H9 (cell line): ENCODE data around the gene ZNF362. TPM values are rescaled to one million over a fixed set of nuclear protein-coding genes. Genes with fewer than 3 reads are reported as not detected.

ENCODE experiments used
- DNase-seq: peaks from one replicate; pipeline ENCODE4 v3.0.0-alpha.2; 2017
- H2AFZ ChIP-seq: one replicate; pipeline ENCODE4 v1.6.1; 2013; ENCODE audit warnings: mild to moderate bottlenecking, low read length, control low read depth, moderate library complexity
- H2AK5ac ChIP-seq: 2 replicates; pipeline ENCODE4 v1.6.1; 2013; ENCODE audit warnings: low read length, control low read depth, mixed read lengths; ENCODE audit not compliant: insufficient read length
- H2BK120ac ChIP-seq: one replicate; pipeline ENCODE4 v1.6.1; 2013; ENCODE audit warnings: low read depth, mild to moderate bottlenecking, low read length, control low read depth, inconsistent platforms; ENCODE audit not compliant: poor library complexity, severe bottlenecking
- H2BK12ac ChIP-seq: 2 replicates; pipeline ENCODE4 v1.6.1; 2013; ENCODE audit warnings: low read length, control low read depth, mixed read lengths, low read depth; ENCODE audit not compliant: insufficient read length
- H2BK15ac ChIP-seq: 2 replicates; pipeline ENCODE4 v1.6.1; 2013; ENCODE audit warnings: low read depth, low read length, control low read depth
- H2BK20ac ChIP-seq: one replicate; pipeline ENCODE4 v1.6.1; 2013; ENCODE audit warnings: low read depth, mild to moderate bottlenecking, low read length, control low read depth, inconsistent platforms; ENCODE audit not compliant: poor library complexity, severe bottlenecking
- H2BK5ac ChIP-seq: 2 replicates; pipeline ENCODE4 v1.6.1; 2013; ENCODE audit warnings: low read length, control low read depth, mixed read lengths; ENCODE audit not compliant: insufficient read length
- H3K14ac ChIP-seq: 2 replicates; pipeline ENCODE4 v1.6.1; 2013; ENCODE audit warnings: low read length, control low read depth; ENCODE audit not compliant: insufficient read depth
- H3K18ac ChIP-seq: 2 replicates; pipeline ENCODE4 v1.6.1; 2013; ENCODE audit warnings: low read depth, mild to moderate bottlenecking, mixed read lengths, low read length, control low read depth; ENCODE audit not compliant: insufficient read length
- H3K23ac ChIP-seq: 2 replicates; pipeline ENCODE4 v1.6.1; 2013; ENCODE audit warnings: low read length, control low read depth, mixed read lengths, low read depth; ENCODE audit not compliant: insufficient read length
- H3K23me2 ChIP-seq: 2 replicates; pipeline ENCODE4 v1.6.1; 2013; ENCODE audit warnings: low read depth, mild to moderate bottlenecking, mixed read lengths, low read length, control low read depth; ENCODE audit not compliant: insufficient read length, poor library complexity, severe bottlenecking
- H3K27ac ChIP-seq: 2 replicates; pipeline ENCODE4 v1.5.1; 2013; ENCODE audit warnings: low read length, control low read depth, mixed read lengths, low read depth; ENCODE audit not compliant: insufficient read length
- H3K27me3 ChIP-seq: 2 replicates; pipeline ENCODE4 v1.6.1; 2013; ENCODE audit warnings: low read length, control low read depth, inconsistent platforms; ENCODE audit not compliant: insufficient read depth
- H3K4ac ChIP-seq: 2 replicates; pipeline ENCODE4 v1.6.1; 2013; ENCODE audit warnings: low read depth, mild to moderate bottlenecking, control low read depth, inconsistent platforms, low read length, moderate library complexity
- H3K4me1 ChIP-seq: 2 replicates; pipeline ENCODE4 v1.6.1; 2013; ENCODE audit warnings: low read length, control low read depth, inconsistent platforms; ENCODE audit not compliant: insufficient read depth
- H3K4me2 ChIP-seq: 2 replicates; pipeline ENCODE4 v1.6.1; 2013; ENCODE audit warnings: low read length, control low read depth, mixed read lengths; ENCODE audit not compliant: insufficient read length, insufficient read depth
- H3K56ac ChIP-seq: 2 replicates; pipeline ENCODE4 v1.6.1; 2013; ENCODE audit warnings: low read depth, mild to moderate bottlenecking, mixed read lengths, low read length, control low read depth; ENCODE audit not compliant: insufficient read length
- H3K79me1 ChIP-seq: 2 replicates; pipeline ENCODE4 v1.6.1; 2013; ENCODE audit warnings: low read depth, mild to moderate bottlenecking, moderate library complexity, low read length, control low read depth, inconsistent platforms; ENCODE audit not compliant: insufficient read depth, poor library complexity, severe bottlenecking
- H3K79me2 ChIP-seq: 2 replicates; pipeline ENCODE4 v1.6.1; 2013; ENCODE audit warnings: low read length, control low read depth, inconsistent platforms; ENCODE audit not compliant: insufficient read depth
- H3K9ac ChIP-seq: 2 replicates; pipeline ENCODE4 v1.6.1; 2013; ENCODE audit warnings: low read length, control low read depth, mixed read lengths; ENCODE audit not compliant: insufficient read length; ENCODE audit errors: extremely low read depth
- H3K9me3 ChIP-seq: one replicate; pipeline ENCODE4 v1.6.1; 2013; ENCODE audit warnings: low read depth, low read length, inconsistent platforms; ENCODE audit not compliant: control insufficient read depth
- H3T11ph ChIP-seq: one replicate; pipeline ENCODE4 v1.6.1; 2013; ENCODE audit warnings: mild to moderate bottlenecking, low read length, control low read depth, inconsistent platforms
- H4K20me1 ChIP-seq: one replicate; pipeline ENCODE4 v1.6.1; 2013; ENCODE audit not compliant: control insufficient read depth, insufficient read length, insufficient read depth
- H4K5ac ChIP-seq: 2 replicates; pipeline ENCODE4 v1.6.1; 2013; ENCODE audit warnings: low read depth, mild to moderate bottlenecking, mixed read lengths, low read length, control low read depth; ENCODE audit not compliant: insufficient read length
- H4K8ac ChIP-seq: replicated peaks from 2 replicates; pipeline ENCODE4 v1.6.1; 2013; ENCODE audit warnings: low read length, control low read depth, mixed read lengths, low read depth; ENCODE audit not compliant: insufficient read length
- H4K91ac ChIP-seq: 2 replicates; pipeline ENCODE4 v1.6.1; 2013; ENCODE audit warnings: low read depth, mild to moderate bottlenecking, moderate library complexity, mixed read lengths, low read length, control low read depth; ENCODE audit not compliant: insufficient read length
- H3K27ac Mint-ChIP-seq, 3 experiments: 2 replicates in 2 of 3; 3 replicates in 1 of 3; pipeline ENCODE4 v1.8.0; 2020 to 2021; ENCODE audit warnings: mixed read lengths in 3 of 3, mild to moderate bottlenecking in 1 of 3, moderate library complexity in 1 of 3
- H3K27me3 Mint-ChIP-seq: 2 replicates; pipeline ENCODE4 v1.8.0; 2021; ENCODE audit warnings: low read depth, mild to moderate bottlenecking, moderate library complexity, mixed read lengths
- H3K36me3 Mint-ChIP-seq, 3 experiments: 2 replicates in 2 of 3; 3 replicates in 1 of 3; pipeline ENCODE4 v1.8.0; 2020 to 2021; ENCODE audit warnings: low read depth in 3 of 3, mixed read lengths in 3 of 3; ENCODE audit not compliant: insufficient read depth in 1 of 3
- H3K4me1 Mint-ChIP-seq, 2 experiments: 2 replicates each; pipeline ENCODE4 v1.8.0; 2020; ENCODE audit warnings: mixed read lengths in 2 of 2
- H3K4me3 Mint-ChIP-seq, 2 experiments: 2 replicates in 1 of 2; 3 replicates in 1 of 2; pipeline ENCODE4 v1.8.0; 2020 to 2021; ENCODE audit warnings: mild to moderate bottlenecking in 2 of 2, mixed read lengths in 2 of 2, moderate library complexity in 1 of 2
- H3K9me3 Mint-ChIP-seq, 2 experiments: 2 replicates in 1 of 2; 3 replicates in 1 of 2; pipeline ENCODE4 v1.8.0; 2020; ENCODE audit warnings: mild to moderate bottlenecking in 2 of 2, mixed read lengths in 2 of 2, moderate library complexity in 1 of 2
- WGBS: extraction: QIAGEN DNeasy Blood & Tissue Kit; methylation state at CpG from one replicate; pipeline ENCODE4 v1.1.7; 2013; ENCODE audit warnings: missing lambda C conversion rate, low lambda C conversion rate, mixed read lengths; ENCODE audit not compliant: insufficient read length; ENCODE audit errors: extremely low coverage; 5-methylcytosine and 5-hydroxymethylcytosine counted together
- total RNA-seq: library from RNA; stranded (reverse); gene quantifications from 2 replicates; pipeline ENCODE4 v1.2.1, GENCODE V29; 2021
- TF ChIP-seq, protein P1 (sequence below): fragments of 200-600 bp; sonication (generic); conservative IDR thresholded peaks from 3 replicates; pipeline ENCODE4 v1.8.0; 2021; ENCODE audit warnings: antibody characterized with exemption, mild to moderate bottlenecking

ZNF362 gene
- total RNA-seq, 1 experiment from 2014 or later, result 18.7 TPM

DNA sequence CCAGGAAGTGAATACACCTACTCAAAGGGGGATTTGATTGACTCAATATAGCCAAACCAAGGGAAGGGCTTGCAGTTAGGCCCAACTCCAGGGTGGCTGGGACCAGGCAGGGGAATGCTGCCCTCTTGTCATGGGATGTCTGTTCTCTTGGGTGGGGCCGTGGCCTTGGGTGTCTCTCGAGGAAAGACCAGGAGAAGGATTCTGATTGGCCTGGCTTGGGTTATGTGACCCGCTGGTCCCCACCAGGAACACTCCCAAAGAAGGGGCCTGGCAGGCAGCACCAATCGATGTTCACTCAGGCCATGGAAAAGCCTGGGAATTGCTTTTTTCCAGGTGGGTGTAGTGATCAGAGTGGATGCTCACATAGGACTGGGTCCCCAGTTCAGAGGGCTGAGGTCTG lies 10.1 kb upstream of the ZNF362 start:
- WGBS, result no CpG with 5 or more reads among the region's 4 CpGs
- no peaks in the 10 kb centered on the region for H3K79me1 ChIP-seq
- no peak overlapping the region for H3K4me2 ChIP-seq
- H3K23ac ChIP-seq, result no peak overlapping the region
- Mint-ChIP-seq H3K4me3 (no peak overlapping the region), H3K27me3 (peaks cover 38% of the 10 kb centered on the region), H3K9me3 (no peaks in the 10 kb centered on the region), H3K27ac (no peak overlapping the region; a peak in 1 of 7 replicates), H3K4me1 (peaks cover 19 to 33% of the 10 kb centered on the region in 2 experiments), H3K36me3 (no peaks in the 10 kb centered on the region)
- no peaks in the 10 kb centered on the region for H3K27me3 ChIP-seq
- no peaks in the 10 kb centered on the region for H3K9me3 ChIP-seq
- peaks cover 3% of the 10 kb centered on the region; the same call in 1 of the 2 replicates for H3K4me1 ChIP-seq
- H3K14ac ChIP-seq, result no peak overlapping the region; the same call in 1 of the 2 replicates
- H4K5ac ChIP-seq, result no peak overlapping the region
- no peak overlapping the region for H2AK5ac ChIP-seq
- no peak overlapping the region for H2AFZ ChIP-seq
- H3K18ac ChIP-seq, result no peak overlapping the region
- no peak overlapping the region for H2BK20ac ChIP-seq
- no peak overlapping the region for H3K56ac ChIP-seq
- H2BK12ac ChIP-seq, result no peak overlapping the region
- no peak overlapping the region for H4K91ac ChIP-seq
- DNase-seq, result no peak
- no peak overlapping the region for H3K9ac ChIP-seq
- no peak overlapping the region for H2BK5ac ChIP-seq
- H3K4ac ChIP-seq, result no peak overlapping the region
- no peaks in the 10 kb centered on the region for H3K23me2 ChIP-seq
- H2BK120ac ChIP-seq, result no peak overlapping the region
- no peak overlapping the region for H4K8ac ChIP-seq
- TF ChIP-seq, protein P1, sequence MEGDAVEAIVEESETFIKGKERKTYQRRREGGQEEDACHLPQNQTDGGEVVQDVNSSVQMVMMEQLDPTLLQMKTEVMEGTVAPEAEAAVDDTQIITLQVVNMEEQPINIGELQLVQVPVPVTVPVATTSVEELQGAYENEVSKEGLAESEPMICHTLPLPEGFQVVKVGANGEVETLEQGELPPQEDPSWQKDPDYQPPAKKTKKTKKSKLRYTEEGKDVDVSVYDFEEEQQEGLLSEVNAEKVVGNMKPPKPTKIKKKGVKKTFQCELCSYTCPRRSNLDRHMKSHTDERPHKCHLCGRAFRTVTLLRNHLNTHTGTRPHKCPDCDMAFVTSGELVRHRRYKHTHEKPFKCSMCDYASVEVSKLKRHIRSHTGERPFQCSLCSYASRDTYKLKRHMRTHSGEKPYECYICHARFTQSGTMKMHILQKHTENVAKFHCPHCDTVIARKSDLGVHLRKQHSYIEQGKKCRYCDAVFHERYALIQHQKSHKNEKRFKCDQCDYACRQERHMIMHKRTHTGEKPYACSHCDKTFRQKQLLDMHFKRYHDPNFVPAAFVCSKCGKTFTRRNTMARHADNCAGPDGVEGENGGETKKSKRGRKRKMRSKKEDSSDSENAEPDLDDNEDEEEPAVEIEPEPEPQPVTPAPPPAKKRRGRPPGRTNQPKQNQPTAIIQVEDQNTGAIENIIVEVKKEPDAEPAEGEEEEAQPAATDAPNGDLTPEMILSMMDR, result no peak
- no peaks in the 10 kb centered on the region for H4K20me1 ChIP-seq
- no peaks in the 10 kb centered on the region for H3K79me2 ChIP-seq
- no peak overlapping the region for H2BK15ac ChIP-seq
- H3T11ph ChIP-seq, result no peak overlapping the region
- no peak overlapping the region for H3K27ac ChIP-seq
